Suprapubic skin (tissue), 3 donors: ENCODE results near the gene MAGIX.

Experiments used
- CTCF ChIP-seq, 2 donors: fragments of 200-600 bp in 1 of 2; fragments of 450-650 bp in 1 of 2; sonication (generic) in 1 of 2; IDR thresholded peaks; one replicate each; pipeline ENCODE4 v1.5.1; 2016 to 2019; ENCODE audit warnings: antibody characterized with exemption in 2 of 2, mild to moderate bottlenecking in 1 of 2, moderate library complexity in 1 of 2
- EP300 ChIP-seq: sonication (generic); formaldehyde crosslinking; IDR thresholded peaks from one replicate; pipeline ENCODE4 v1.6.1; 2017; ENCODE audit warnings: antibody characterized with exemption
- POLR2A ChIP-seq, 2 donors: fragments of 450-650 bp; IDR thresholded peaks; one replicate each; pipeline ENCODE4 v1.6.1; 2017; ENCODE audit warnings: antibody characterized with exemption in 2 of 2, mild to moderate bottlenecking in 2 of 2, moderate library complexity in 2 of 2

DNA sequence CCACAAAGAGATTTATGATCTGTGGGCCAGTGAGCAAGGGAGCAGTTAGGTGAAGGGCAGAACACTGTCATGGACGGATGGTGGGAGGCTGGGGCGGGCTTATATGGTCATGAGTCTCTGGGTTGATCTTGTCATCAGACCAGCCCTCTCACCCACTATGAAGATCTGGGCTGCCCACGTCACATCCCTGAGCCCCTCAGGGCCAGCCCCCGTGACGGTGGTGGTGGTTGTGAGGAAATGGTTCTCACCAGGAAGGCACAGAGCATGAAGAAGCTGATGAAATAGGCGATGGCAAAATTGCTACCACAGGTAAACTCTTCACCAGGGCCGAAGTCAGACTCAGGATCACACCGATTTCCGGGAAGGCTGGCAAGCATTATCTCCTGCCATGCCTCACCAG is 48.5 kb downstream of the MAGIX start:
- no peak for TF ChIP-seq CTCF (IDR thresholded peaks at IDR 0.05)
- no peak for TF ChIP-seq EP300
- no peak for TF ChIP-seq POLR2A (IDR thresholded peaks at IDR 0.05)
